Fibroblast of lung (primary cell): Measurements from ENCODE around the gene PLEKHJ1.

ENCODE experiments used
- EZH2 ChIP-seq: IDR thresholded peaks from 2 replicates; pipeline ENCODE4 v1.5.1; 2012; ENCODE audit warnings: low read length, control low read depth, mild to moderate bottlenecking; ENCODE audit errors: missing control alignments
- TF ChIP-seq, protein P1 (sequence below), 2 donors: IDR thresholded peaks in 1 of 2; conservative IDR thresholded peaks in 1 of 2; 1 replicate in 1 of 2; 2 replicates in 1 of 2; pipeline ENCODE4 v1.5.1; 2011 to 2012; ENCODE audit warnings: low read length in 2 of 2, control low read depth in 1 of 2, inconsistent platforms in 1 of 2, low read depth in 1 of 2, mild to moderate bottlenecking in 1 of 2

DNA sequence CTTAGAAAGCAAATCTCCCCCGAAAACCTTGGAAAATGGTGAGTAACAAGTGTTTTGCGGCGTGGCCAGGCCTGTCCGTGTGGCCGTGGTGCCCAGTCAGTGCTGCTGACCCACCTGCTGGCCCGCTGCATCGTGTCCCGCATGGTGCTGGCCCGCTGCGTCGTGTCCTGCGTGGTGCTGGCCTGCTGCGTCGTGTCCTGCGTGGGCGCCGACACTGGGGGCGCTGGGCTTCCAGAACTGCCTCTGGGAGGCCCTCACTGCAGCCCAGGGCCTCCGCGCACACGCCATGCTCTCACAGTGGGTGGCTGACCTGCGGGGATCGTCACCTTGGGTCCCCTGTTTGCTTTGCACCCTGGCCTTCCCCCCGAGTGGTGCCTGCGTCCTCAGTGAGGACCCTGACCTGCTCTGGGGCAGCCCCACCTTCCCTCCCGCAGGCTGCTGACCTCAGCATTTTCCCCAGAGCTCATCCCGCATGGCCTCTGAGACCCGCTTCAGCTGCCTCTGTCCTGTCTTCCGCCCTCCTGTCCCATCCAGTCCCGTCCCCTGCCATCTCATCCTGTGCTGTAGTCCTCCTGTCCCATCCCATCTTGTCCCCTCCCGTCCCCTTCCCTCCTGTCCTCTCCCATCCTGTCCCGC, 10.6 kb downstream of the PLEKHJ1 start:
- TF ChIP-seq, protein P1, sequence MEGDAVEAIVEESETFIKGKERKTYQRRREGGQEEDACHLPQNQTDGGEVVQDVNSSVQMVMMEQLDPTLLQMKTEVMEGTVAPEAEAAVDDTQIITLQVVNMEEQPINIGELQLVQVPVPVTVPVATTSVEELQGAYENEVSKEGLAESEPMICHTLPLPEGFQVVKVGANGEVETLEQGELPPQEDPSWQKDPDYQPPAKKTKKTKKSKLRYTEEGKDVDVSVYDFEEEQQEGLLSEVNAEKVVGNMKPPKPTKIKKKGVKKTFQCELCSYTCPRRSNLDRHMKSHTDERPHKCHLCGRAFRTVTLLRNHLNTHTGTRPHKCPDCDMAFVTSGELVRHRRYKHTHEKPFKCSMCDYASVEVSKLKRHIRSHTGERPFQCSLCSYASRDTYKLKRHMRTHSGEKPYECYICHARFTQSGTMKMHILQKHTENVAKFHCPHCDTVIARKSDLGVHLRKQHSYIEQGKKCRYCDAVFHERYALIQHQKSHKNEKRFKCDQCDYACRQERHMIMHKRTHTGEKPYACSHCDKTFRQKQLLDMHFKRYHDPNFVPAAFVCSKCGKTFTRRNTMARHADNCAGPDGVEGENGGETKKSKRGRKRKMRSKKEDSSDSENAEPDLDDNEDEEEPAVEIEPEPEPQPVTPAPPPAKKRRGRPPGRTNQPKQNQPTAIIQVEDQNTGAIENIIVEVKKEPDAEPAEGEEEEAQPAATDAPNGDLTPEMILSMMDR (conservative IDR thresholded peaks at IDR 0.05 in 1 of 2, IDR thresholded peaks at IDR 0.05 in 1 of 2; ENCODE audit: low read depth in 1 of 2, low read length in 2 of 2), result no peak
- no peak for TF ChIP-seq EZH2
